GM18511 (cell line): ENCODE results near the gene SNAP23.

Source experiments
- ATAC-seq: cut with Tn5 transposase; IDR thresholded peaks from one replicate; pipeline ENCODE4 v1.9.1; 2021; ENCODE audit warnings: mild to moderate bottlenecking, moderate library complexity; ENCODE audit not compliant: unreplicated experiment

The SNAP23 gene

DNA sequence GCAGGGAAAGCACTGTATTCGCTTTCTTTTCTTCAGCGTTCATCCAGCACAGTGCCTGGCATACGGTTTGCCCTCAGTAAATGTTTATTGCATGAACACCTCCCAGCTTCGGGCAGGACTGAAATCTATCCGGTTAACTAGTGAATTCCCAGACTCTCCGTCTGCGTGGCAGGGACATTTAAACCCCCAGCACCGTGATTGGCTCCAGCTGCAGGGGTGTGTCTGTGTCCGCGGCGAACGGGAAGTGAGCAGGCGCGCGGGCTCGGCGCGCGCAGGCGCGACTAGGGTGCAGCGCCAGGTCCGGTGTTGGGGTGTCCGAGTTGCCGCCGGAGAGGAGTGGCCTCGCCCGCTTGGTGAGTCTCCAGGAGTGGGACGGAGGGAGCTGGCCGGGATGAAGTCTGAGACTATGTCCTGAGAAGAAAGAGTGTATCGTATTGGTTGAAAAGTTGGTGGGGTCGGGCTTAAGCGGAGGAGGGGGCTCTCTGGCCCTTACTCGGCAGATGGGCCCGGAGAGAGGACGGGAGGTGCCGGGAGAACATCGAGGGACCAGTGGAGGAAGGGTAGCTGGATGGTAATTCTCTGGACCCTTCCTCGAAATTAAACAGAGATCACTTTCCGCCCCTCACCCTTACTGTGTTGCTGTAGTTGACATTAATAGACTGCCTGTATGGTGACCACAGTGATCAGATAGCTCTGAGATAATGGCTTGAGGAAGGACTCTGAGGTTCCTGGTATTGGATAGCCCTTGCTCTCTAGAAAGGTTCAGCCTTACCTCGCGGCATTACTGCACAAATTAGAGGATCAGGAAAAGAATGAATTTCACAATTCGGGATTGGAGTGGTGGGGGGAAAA, at the start of gene SNAP23:
Gene SNAP23, plus strand, starts transcription at position 274 of the 852 bp plus-strand sequence. CDS start 16,213 bp downstream, outside the sequence.
- ATAC-seq, result peak; percentile 86

DNA sequence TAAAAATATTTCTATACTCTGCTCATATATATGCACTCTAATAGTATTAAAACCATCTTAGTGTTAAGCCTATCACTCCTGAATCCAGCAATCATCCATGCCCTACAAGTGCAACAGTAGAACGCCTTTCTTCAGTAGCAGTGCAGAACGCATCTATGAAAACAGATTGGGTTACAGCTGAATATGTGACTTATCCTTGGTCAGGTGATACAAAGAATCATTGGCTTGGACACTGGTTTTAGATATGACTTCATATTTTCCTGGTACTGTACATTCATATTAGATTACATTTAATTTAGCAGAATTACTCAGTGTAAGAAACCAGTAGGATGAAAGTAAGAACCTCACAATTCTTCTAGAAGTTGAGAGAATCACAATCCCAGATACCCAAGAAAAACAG, 47.8 kb upstream of the SNAP23 start:
- ATAC-seq, result no peak

DNA sequence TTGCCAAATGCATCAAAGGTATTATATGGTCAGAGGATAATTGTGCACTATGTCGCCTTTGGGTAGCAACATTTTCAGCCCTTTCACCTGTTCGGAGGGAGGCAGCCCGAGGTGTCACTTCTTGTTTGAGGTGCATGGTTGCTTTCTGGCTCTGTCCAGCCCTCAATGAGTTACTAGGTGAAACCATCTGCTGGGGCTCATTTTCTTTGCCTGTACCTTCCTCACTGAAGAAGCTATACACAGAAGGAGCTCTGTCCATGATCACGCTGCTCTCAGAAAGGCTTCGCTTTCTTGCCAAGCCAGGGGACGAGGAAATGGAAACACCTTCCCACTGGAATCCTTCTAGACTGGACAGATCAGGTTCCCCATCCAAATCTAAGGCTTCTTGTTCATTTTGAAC, 47.2 kb upstream of the SNAP23 start:
- no peak for ATAC-seq

DNA sequence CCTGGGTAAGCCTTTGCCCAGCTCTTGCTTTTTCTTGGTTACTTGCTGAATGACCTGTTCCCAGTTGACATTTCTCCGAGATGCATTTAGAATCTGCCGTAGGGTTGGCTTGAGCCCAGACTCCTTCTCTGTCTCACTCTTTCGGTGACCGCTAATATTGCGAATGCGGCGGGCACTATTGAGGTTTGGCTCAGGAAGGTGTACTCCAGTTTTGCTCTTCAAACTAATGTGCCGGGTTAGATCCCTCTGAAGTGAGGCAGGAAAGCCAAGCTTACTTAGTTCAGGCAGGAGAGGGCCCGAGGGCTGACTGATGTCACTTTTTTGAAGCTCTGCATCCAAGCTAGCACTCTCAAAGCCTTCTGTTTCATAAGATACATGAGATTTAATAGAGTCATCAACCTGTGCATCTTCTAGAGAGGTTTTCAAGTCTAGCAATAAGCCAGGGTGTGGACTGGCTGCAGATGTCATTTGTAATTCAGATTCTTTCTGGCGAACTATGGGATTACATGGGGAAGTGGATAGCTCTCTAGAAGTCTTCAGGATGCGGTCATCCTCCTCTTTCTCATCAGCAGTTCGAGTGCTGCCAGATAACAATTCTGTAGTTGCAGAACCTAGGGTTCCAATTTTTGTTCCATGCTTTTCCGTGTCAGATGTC, 45.5 kb upstream of the SNAP23 start:
- no peak for ATAC-seq

DNA sequence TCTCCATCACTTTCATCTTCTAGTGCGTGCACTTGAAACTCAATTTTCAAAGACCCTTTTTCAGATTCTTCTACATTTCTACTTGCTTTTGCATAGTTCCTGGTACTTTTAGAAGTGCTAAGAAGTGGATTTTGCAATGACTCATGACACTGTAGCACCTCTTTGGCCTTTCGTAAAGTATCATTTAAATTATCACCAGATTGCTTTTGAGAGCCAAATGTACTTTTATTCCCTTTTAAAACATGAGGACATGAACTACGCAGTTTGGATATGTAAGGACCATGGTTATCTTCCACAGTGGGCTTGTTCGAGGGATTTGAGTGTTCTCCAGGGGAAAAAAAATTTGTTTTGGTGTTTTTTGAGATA, 45.0 kb upstream of the SNAP23 start:
- ATAC-seq, result no peak

DNA sequence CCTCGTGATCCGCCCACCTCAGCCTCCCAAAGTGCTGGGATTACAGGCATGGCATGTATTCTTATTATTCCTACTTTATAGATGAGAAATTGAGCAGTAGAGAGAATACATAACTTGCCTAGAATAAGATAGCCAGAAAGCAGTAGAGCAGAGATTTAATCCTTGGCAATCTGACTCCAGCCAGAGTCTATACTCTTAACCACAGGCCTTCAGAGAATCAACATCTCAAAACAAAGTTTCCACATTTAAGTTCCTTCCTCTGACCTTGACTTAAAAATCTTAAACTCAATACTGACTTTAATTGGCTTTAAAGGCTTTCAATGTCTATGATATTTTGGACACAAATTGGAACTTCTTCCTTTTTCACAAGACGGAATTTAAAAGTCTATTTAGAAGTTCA, 41.6 kb upstream of the SNAP23 start:
- no peak for ATAC-seq

DNA sequence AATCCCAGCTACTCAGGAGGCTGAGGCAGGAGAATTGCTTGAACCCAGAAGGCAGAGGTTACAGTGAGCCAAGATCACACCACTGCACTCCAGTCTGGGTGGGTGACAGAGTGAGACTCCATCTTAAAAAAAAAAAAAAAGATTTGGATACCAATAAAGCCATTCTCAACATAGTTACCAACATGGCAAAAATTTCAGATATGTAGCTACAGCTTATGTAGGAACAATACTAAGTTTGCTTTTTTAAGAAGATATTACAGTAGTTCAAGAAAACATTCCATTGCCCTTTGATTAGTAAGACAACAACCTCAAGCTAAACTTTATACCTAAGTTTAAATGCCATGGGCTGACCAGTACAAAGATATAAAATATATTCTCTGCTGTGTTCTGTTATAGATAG, 38.9 kb upstream of the SNAP23 start:
- no peak for ATAC-seq

DNA sequence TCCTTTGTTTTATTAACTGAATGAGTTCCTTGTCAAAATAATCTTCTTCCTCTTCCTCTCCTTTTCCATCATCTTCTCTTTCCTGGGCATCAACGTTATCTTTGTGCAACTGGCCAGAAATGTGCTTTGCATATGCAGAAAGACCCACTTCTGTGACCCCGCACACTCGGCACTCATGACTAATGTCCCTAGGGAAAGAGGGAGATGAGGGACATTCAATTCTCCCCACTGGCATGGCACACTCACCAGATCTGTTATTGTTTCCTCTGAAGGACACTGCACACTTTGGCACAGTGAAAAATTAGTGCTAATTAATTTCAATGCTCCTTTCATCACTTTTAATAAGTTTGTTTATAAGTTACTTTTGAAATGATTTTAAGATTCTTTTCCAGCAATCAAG, 38.5 kb upstream of the SNAP23 start:
- ATAC-seq, result no peak

DNA sequence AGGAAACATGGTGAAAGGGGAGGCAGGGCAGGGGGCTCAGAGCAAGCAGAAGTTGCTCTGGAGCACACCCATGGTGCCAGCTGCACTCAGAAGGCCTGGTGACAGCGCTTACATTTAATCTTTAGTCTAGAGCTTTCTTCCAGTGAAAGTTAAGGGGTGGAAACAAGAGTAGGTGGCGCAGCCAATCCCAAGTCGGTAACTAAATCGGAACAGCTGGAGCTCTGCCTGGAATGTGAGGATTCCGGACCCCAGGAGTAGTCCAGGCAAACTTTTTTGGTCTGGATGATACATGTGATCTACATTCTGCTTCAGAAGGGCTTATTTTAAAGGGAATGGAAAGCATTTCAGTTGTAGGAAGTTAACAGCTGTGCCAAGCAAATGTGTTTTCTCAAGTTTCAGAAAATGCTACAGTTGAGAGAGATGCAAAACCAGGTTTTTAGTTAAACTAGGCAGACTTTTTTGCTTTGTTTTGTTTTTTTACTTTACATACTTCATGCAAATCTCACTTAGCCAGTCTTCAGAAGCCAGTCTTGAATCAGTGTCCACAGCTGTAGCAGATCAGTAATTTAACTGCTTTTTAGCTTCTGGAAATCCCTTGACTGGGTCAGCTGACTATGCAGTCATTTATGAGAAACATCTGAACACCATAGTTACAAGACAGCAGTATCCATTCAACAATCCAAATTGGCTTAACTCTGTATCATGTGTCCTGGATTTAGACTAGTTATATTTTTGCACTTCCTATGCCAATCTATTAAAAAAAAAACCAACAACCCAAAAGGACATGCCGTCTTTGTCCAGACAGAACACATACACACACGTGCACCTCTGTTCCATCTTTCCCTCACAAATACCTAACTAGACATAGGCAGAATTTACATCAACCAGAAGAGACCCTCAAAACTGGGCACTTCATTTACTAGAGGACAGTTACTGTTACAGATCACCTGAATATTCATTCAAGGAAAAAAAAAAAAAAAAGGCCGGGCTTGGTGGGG, 37.7 kb upstream of the SNAP23 start:
- peak; percentile 64 for ATAC-seq

DNA sequence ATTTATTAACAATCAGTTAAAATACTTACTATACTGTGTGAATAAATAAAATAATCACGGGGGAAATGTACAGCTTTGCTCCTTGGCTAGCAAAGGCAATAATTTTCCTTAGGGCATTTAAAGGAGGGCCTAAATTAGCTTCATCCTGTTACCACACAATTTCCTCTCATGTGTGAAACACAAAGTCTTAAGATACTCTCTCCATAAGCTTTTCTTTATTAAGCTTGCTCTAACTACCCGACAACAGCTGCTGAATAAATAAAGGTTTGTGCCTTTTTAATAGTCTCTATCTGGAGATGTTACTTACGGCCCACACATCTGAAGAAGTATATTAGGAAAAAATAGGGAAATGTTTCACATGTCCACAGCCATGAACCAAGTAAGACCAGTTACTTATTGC, 34.2 kb upstream of the SNAP23 start:
- no peak for ATAC-seq

DNA sequence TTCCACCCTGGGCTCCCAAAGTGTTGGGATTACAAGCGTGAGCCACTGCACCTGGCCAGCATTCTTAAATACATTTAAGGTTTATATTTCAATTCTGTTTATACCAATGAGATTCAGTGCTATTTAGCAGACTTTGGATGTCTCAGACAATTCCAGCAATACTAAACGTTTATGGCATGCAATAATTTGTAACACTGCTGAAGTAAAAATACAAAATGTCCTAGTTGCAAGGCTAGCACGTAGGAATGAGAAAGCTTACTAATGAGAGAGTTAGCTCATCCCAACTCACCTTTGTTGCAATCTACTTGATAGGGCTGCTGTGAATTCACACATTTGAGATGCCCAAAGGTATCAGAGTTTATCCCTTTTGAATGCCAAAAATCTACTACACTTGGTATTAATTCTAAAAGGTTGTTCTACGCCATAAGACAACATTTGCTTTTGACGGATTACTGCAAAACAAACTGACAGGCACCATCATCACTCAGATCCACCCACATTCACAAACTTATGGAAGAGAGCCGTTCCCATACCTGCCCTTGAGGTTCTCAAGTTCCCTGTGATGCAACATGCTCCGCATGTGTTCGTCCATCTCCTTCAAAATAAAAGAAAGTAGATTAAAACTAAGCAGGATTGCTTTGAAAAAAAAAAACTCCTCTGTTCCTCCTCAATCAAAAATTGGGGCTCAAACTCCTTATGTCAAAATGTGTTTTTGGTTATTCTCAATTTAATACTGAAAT, 29.7 kb upstream of the SNAP23 start:
- ATAC-seq, result no peak

DNA sequence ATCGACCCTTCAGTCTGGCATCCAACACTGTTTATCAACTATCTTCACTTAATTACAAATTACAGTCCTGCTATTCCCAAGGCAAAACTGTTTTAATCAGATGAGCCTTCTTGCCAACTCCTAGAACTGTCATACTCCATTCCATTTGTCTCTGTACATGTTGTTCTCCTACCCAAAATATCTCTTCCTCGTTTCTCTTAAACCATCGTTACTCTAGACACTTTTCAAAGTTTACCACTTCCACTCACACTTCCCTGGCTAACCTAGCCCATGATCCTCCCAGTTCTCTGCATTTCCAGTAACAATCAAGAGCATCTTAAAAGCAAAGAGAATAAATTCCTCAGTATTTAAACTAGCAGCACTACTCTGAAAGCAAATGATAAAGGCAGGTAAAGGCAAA, 24.4 kb upstream of the SNAP23 start:
- no peak for ATAC-seq

DNA sequence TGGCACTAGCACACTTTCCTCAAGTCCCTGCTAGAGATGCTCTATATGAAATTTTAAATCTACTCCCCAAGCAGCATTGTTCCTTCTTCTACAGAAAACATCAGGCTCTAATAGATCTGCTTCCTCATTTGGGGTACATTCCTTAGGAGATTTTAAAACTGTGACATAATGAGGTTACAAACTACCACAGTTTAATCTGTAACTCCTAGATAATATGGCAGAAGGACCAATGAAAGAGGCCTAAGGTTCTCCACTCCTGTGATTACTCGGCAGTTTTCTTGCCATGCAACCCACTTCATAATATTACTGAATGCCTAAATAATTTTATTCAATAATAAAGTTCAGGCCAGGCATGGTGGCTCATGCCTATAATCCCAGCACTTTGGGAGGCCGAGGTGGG, 20.6 kb upstream of the SNAP23 start:
- ATAC-seq, result no peak

DNA sequence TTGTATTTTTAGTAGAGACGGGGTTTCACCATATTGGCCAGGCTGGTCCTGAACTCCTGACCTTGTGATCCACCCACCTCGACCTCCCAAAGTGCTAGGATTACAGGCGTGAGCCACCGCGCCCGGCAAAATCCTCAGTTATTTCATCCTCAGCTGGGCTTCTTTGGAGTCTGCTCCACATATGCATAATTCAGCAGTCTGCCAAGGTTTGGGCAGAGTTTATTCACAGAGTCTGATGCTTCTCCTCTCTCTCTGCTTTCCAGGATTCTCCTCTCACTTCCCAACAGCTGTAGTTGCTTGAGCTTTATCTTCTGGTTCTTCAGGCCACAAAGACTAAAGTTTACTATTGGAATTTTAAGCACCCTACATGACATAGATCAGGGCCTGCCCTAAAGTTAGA, 12.7 kb upstream of the SNAP23 start:
- ATAC-seq, result no peak

DNA sequence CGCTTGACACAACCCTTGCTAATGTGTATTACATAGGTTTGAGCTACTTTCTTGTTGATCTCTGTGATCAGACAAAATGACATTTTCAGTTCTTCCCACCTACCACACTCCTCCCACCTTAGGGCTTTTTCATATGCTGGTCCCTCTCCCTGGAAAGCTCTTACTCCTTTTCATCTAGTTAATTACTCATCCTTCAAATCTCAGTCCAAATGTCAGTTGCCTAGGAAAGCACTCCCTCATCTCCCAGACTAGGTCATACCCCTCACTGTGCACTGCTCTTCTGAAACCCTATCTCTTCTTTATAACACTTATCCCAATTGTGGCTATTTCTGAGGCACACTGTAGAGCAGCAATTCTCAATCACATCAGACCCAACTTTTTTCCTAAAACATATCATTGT, 11.8 kb upstream of the SNAP23 start:
- ATAC-seq, result no peak

DNA sequence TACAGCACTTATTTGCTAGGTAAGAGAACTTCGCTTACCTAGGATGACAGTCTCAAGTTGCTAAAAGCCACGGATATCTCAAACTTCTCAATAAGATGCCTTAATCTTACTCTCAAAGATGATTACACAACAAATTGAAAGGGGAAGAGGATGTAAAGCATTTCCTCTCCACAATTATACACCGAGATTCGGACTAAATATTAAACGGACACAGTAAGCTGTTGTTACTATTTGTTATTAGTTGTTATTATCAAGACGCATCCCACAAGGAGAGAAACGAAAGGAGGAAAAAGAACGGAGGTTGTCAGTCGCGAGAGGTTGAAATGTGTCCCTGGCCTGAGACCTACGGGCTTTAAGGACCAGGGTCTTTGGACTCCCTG, 5.2 kb upstream of the SNAP23 start:
- ATAC-seq, result no peak

DNA sequence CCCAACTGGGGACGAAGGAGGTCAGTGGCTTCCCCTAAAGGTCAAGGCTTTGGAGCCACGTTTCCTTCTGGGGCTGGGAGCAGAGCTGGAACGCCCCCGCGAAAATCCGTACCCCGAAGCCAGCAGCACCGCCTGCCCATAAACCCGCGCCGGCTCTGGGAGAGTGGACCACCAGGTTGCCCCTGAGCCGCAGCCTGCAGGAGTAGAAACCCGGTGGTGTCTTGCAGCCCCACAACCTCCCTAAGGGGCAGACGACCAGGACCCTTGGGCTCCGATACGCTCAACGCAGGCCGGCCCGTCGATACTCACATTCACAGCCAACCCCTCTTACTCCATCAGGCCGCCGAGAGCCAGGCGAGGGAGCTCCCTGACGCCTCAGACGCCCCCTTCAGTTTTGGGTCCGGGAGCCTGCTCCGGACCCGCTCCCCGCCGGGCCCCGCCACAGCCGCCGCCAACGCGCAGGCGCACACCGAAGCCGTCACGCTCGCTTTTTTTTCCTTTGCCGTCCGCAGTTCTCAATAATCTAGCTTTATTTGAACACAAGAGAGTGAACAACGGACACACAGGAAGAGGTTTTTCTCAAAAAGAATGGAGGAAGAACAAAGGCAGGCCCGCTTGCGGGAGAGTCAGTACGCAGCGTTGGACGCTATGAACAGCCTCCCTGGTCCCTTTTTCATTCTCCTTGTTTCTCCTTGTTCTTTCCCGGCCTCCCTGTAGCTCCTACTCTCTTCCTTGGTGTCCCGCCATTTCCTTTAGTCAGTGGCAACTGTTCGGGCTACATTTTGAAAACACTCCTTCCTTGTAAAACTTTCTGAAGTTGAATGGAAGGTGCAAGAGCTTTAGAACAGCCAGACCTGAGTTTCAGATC, 4.5 kb upstream of the SNAP23 start, which contains the start of gene ZNF106:
Gene ZNF106, minus strand, starts transcription at position 471 of the 868 bp plus-strand sequence. CDS start 18,852 bp downstream, outside the sequence.
- ATAC-seq, result no peak

DNA sequence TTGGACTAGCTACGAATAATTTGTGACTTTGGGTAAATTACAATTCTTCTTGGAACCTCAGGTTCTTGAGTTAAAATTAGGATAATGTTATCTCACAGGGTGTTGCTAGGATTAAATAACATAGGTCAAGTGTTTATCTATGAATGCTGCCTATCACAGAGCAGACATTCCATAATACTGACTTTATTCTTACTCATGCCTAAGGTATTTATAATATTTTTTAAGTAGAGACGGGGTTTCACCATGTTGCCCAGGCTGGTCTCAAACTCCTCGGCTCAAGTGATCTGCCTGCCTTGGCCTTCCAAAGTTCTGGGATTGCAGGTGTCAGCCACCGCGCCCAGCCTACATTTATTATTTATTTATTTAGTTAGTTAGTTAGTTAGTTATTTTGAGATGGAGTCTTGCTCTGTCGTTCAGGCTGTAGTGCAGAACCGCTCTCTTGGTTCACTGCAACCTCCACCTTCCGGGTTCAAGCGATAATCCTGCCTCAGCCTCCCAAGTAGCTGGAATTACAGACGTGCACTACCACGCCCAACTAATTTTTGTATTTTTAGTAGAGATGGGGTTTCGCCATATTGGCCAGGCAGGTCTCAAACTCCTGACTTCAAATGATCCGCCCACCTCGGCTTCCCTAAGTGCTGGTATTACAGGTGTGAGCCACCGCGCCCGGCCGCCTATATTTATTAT, 3.8 kb upstream of the SNAP23 start:
- no peak for ATAC-seq

DNA sequence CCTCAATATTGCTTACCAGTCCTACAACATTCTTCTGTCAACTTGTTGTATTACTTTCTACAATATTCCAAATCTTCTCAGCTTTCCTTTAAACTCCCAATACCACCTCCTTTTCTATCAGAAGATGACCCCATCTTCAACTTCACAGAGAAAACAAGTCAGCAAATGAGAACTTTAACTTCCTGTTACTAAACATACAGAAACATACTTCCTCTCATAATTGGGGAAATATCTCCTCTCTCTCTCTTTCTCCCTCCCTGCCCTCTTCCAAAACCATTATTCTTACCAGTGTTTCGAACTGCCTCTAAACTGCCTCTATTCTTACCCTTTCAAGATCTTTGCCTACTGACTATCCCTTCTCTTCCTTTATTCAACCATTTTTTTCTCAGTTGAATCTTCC, 1.8 kb upstream of the SNAP23 start:
- ATAC-seq, result no peak
